ENCODE data around the gene PRKCE. TPM values are rescaled to one million over a fixed set of nuclear protein-coding genes. Genes with fewer than 3 reads are reported as not detected.

Gene PRKCE
- total RNA-seq, 2 experiments from 2014 or later, result 6.1 to 8.0 TPM

GRCh38 chr2:46106690-46107089 is 455.2 kb downstream of the PRKCE start:
- H3K4me3 Mint-ChIP-seq, result no peak overlapping the region

GRCh38 chr2:46114996-46115395 is 463.5 kb downstream of the PRKCE start:
- no peak for DNase-seq
- Mint-ChIP-seq H3K27me3 (no peaks in the 10 kb centered on the region), H3K4me3 (no peak overlapping the region), H3K27ac (no peak overlapping the region), H3K4me1 (no peaks in the 10 kb centered on the region), H3K36me3 (peaks cover 1% of the 10 kb centered on the region), H3K9me3 (peaks cover 1% of the 10 kb centered on the region)

More at GRCh38 chr2:46106690-46107089, 455.2 kb downstream of the PRKCE start:
- no peak for DNase-seq
- Mint-ChIP-seq H3K27ac (no peak overlapping the region), H3K9me3 (peaks cover 14% of the 10 kb centered on the region), H3K4me1 (no peaks in the 10 kb centered on the region), H3K27me3 (no peaks in the 10 kb centered on the region), H3K36me3 (peaks cover 27% of the 10 kb centered on the region)

- Mint-ChIP-seq H3K4me1 (peaks cover 3% of the 10 kb centered on the region), H3K36me3 (peaks cover 1% of the 10 kb centered on the region), H3K9me3 (peaks cover 1% of the 10 kb centered on the region), H3K4me3 (no peak overlapping the region), H3K27me3 (no peaks in the 10 kb centered on the region), H3K27ac (no peak overlapping the region)
- DNase-seq, result no peak
Measured at GRCh38 chr2:46116150-46116549, 464.7 kb downstream of the PRKCE start.

GRCh38 chr2:46116553-46116991 is 465.1 kb downstream of the PRKCE start:
- H3K4me3 Mint-ChIP-seq, result no peak overlapping the region
- H3K4me1 Mint-ChIP-seq, result peaks cover 3% of the 10 kb centered on the region
- H3K27ac Mint-ChIP-seq, result no peak overlapping the region
- H3K27me3 Mint-ChIP-seq, result no peaks in the 10 kb centered on the region
- peaks cover 1% of the 10 kb centered on the region for H3K36me3 Mint-ChIP-seq
- H3K9me3 Mint-ChIP-seq, result peaks cover 1% of the 10 kb centered on the region
- DNase-seq, result no peak

- no peaks in the 10 kb centered on the region for H3K27me3 Mint-ChIP-seq
- DNase-seq, result no peak
- peaks cover 1% of the 10 kb centered on the region for H3K9me3 Mint-ChIP-seq
- no peak overlapping the region for H3K27ac Mint-ChIP-seq
- H3K36me3 Mint-ChIP-seq, result peaks cover under 1% of the 10 kb centered on the region
- peaks cover 3% of the 10 kb centered on the region for H3K4me1 Mint-ChIP-seq
- H3K4me3 Mint-ChIP-seq, result no peak overlapping the region
Measured at GRCh38 chr2:46117379-46117778, 465.9 kb downstream of the PRKCE start.

GRCh38 chr2:46117994-46118393 is 466.5 kb downstream of the PRKCE start:
- H3K36me3 Mint-ChIP-seq, result no peaks in the 10 kb centered on the region
- no peak for DNase-seq
- H3K9me3 Mint-ChIP-seq, result no peaks in the 10 kb centered on the region
- no peaks in the 10 kb centered on the region for H3K27me3 Mint-ChIP-seq
- no peak overlapping the region for H3K4me3 Mint-ChIP-seq
- H3K27ac Mint-ChIP-seq, result no peak overlapping the region
- H3K4me1 Mint-ChIP-seq, result peaks cover 3% of the 10 kb centered on the region

- Mint-ChIP-seq H3K9me3 (no peaks in the 10 kb centered on the region), H3K4me3 (no peak overlapping the region), H3K36me3 (no peaks in the 10 kb centered on the region), H3K27me3 (no peaks in the 10 kb centered on the region), H3K4me1 (peaks cover 3% of the 10 kb centered on the region), H3K27ac (no peak overlapping the region)
- no peak for DNase-seq
Measured at GRCh38 chr2:46118656-46119371, 467.3 kb downstream of the PRKCE start.

GRCh38 chr2:46119453-46119852 is 468.0 kb downstream of the PRKCE start:
- DNase-seq, result no peak
- no peaks in the 10 kb centered on the region for H3K27me3 Mint-ChIP-seq
- peaks cover 3% of the 10 kb centered on the region for H3K4me1 Mint-ChIP-seq

GRCh38 chr2:46120792-46121555 is 469.5 kb downstream of the PRKCE start:
- Mint-ChIP-seq H3K27ac (no peak overlapping the region), H3K27me3 (no peaks in the 10 kb centered on the region), H3K36me3 (peaks cover 3% of the 10 kb centered on the region), H3K9me3 (no peaks in the 10 kb centered on the region), H3K4me3 (no peak overlapping the region), H3K4me1 (peaks cover 3% of the 10 kb centered on the region)
- DNase-seq, result no peak

More at GRCh38 chr2:46119453-46119852, 468.0 kb downstream of the PRKCE start:
- Mint-ChIP-seq H3K27ac (no peak overlapping the region), H3K9me3 (no peaks in the 10 kb centered on the region), H3K4me3 (no peak overlapping the region), H3K36me3 (peaks cover under 1% of the 10 kb centered on the region)

GRCh38 chr2:46122318-46122976 is 471.0 kb downstream of the PRKCE start:
- no peak for DNase-seq
- no peak overlapping the region for H3K27ac Mint-ChIP-seq
- H3K4me1 Mint-ChIP-seq, result peaks cover 3% of the 10 kb centered on the region
- no peaks in the 10 kb centered on the region for H3K9me3 Mint-ChIP-seq
- H3K27me3 Mint-ChIP-seq, result no peaks in the 10 kb centered on the region
- H3K36me3 Mint-ChIP-seq, result peaks cover 3% of the 10 kb centered on the region
- no peak overlapping the region for H3K4me3 Mint-ChIP-seq

GRCh38 chr2:46123013-46123412 is 471.5 kb downstream of the PRKCE start:
- Mint-ChIP-seq H3K36me3 (peaks cover 3% of the 10 kb centered on the region), H3K27me3 (no peaks in the 10 kb centered on the region), H3K9me3 (no peaks in the 10 kb centered on the region), H3K4me1 (peaks cover 3% of the 10 kb centered on the region), H3K27ac (no peak overlapping the region), H3K4me3 (no peak overlapping the region)
- no peak for DNase-seq

- no peak overlapping the region for H3K27ac Mint-ChIP-seq
- no peak for DNase-seq
- H3K36me3 Mint-ChIP-seq, result peaks cover 3% of the 10 kb centered on the region
- no peaks in the 10 kb centered on the region for H3K9me3 Mint-ChIP-seq
- H3K4me3 Mint-ChIP-seq, result no peak overlapping the region
- no peaks in the 10 kb centered on the region for H3K4me1 Mint-ChIP-seq
- no peaks in the 10 kb centered on the region for H3K27me3 Mint-ChIP-seq
Measured at GRCh38 chr2:46125798-46126197, 474.3 kb downstream of the PRKCE start.

GRCh38 chr2:46126571-46126970 is 475.1 kb downstream of the PRKCE start:
- Mint-ChIP-seq H3K9me3 (no peaks in the 10 kb centered on the region), H3K36me3 (peaks cover 3% of the 10 kb centered on the region), H3K27ac (no peak overlapping the region), H3K4me3 (no peak overlapping the region), H3K4me1 (no peaks in the 10 kb centered on the region), H3K27me3 (no peaks in the 10 kb centered on the region)
- no peak for DNase-seq

GRCh38 chr2:46127176-46127575 is 475.7 kb downstream of the PRKCE start:
- no peak for DNase-seq
- no peak overlapping the region for H3K4me3 Mint-ChIP-seq
- no peaks in the 10 kb centered on the region for H3K27me3 Mint-ChIP-seq
- H3K4me1 Mint-ChIP-seq, result no peaks in the 10 kb centered on the region
- peaks cover 4% of the 10 kb centered on the region for H3K36me3 Mint-ChIP-seq
- H3K9me3 Mint-ChIP-seq, result no peaks in the 10 kb centered on the region
- H3K27ac Mint-ChIP-seq, result no peak overlapping the region

GRCh38 chr2:46130511-46130910 is 479.0 kb downstream of the PRKCE start:
- no peaks in the 10 kb centered on the region for H3K27me3 Mint-ChIP-seq
- H3K4me1 Mint-ChIP-seq, result no peaks in the 10 kb centered on the region
- DNase-seq, result no peak
- no peak overlapping the region for H3K4me3 Mint-ChIP-seq
- H3K27ac Mint-ChIP-seq, result no peak overlapping the region
- peaks cover 2% of the 10 kb centered on the region for H3K36me3 Mint-ChIP-seq
- no peaks in the 10 kb centered on the region for H3K9me3 Mint-ChIP-seq

All from activated naive CD8-positive, alpha-beta T cell treated with anti-CD3 and anti-CD28 coated beads for 36 hours (primary cell).